GM10248 (cell line): Measurements from ENCODE around the gene MSI2.

Experiments
- CTCF ChIA-PET: fragments of 300-600 bp; sonication (Branson Sonifier 250); formaldehyde crosslinking; extraction: SDS; loops from one replicate; lab custom pipeline; 2021; ENCODE audit warnings: antibody characterized with exemption; lab: Yijun Ruan, JAX
- POLR2A ChIA-PET: fragments of 350-650 bp; sonication (Branson Sonifier 250); formaldehyde crosslinking; extraction: SDS; loops from one replicate; lab custom pipeline; 2020; ENCODE audit warnings: antibody characterized with exemption; lab: Yijun Ruan, JAX
- DNase-seq: peaks from one replicate; pipeline ENCODE4 v3.0.0; 2012; ENCODE audit errors: extremely low spot score
- CTCF ChIP-seq: IDR thresholded peaks from 2 replicates; pipeline ENCODE4 v1.5.1; 2012; ENCODE audit warnings: mild to moderate bottlenecking, low read depth; ENCODE audit errors: extremely low read depth, missing control alignments, control extremely low read depth

The MSI2 gene

DNA sequence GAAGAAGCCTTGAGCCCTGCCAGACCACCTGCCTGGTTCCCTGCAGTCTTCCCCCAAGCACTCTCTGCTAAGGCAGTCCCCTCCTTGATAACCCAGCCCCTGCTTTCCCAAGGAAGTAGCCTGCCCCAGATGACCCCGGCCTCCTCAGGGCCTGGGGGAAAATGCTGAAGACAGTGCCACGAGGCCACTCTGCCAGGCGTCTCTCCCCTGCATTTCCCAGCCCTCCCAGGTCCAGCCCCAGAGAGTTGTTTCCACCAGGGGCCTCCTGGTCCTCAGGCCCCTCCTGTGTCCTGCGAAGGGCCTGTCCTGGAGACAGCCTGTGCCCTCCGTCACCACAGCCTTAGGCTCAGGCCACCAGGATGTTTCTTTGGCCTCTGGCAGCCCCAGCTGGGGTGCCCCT, 392.4 kb downstream of the MSI2 start:
- no peak for DNase-seq
- no peak for TF ChIP-seq CTCF
- POLR2A ChIA-PET: no interaction called here
- CTCF ChIA-PET: interaction anchor here (1.3 kb wide), 1 partner anchor 23 kb away, joined by 4 read pairs; no protein-coding TSS in a partner anchor

GRCh38 chr17:57649191-57649590, 392.9 kb downstream of the MSI2 start:
- TF ChIP-seq CTCF: no peak
- POLR2A ChIA-PET: no interaction called here
- DNase-seq: no peak
- CTCF ChIA-PET: no interaction called here

- POLR2A ChIA-PET: no interaction called here
- no peak for DNase-seq
- CTCF ChIA-PET: interaction anchor here (6.8 kb wide), 1 partner anchor 22 kb away, joined by 21 read pairs; no protein-coding TSS in a partner anchor
- TF ChIP-seq CTCF: no peak
Observed at GRCh38 chr17:57649731-57650484, 393.6 kb downstream of the MSI2 start.

GRCh38 chr17:57650548-57650947, 394.2 kb downstream of the MSI2 start:
- TF ChIP-seq CTCF: no peak
- ChIA-PET CTCF (interaction anchor here (0.9 to 6.8 kb wide), 2 partner anchors 21 to 408 kb away, joined by 3 to 21 read pairs; no protein-coding TSS in a partner anchor), POLR2A (no interaction called here)
- DNase-seq: no peak

DNA sequence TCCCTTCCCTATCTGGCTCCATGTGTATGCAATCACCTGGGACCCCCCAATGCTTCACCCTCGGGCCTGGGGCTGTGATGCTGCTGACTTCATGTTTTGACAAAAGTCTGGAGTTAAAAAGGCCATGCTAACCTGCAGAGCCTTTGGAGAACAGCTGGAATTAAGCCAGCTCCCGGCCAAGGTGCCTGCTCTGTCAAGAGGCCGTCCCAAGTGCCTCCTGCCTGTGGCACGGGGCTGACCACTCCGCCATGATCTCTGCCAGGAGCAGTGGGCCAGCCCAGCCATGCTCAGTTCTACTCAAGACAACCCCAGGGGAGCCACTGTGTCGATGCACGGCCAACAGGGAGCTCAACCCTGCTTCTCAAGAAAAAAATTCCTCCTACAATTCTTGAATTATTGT, 395.1 kb downstream of the MSI2 start:
- no peak for TF ChIP-seq CTCF
- DNase-seq: no peak
- ChIA-PET POLR2A (no interaction called here), CTCF (interaction anchor here (0.9 to 6.8 kb wide), 2 partner anchors 20 to 409 kb away, joined by 3 to 21 read pairs; no protein-coding TSS in a partner anchor)

- POLR2A ChIA-PET: no interaction called here
- DNase-seq: no peak
- CTCF ChIA-PET: interaction anchor here (6.8 kb wide), 1 partner anchor 20 kb away, joined by 21 read pairs; no protein-coding TSS in a partner anchor
- no peak for TF ChIP-seq CTCF
Observed at GRCh38 chr17:57651996-57652395, 395.7 kb downstream of the MSI2 start.
